Trophoblast cell (in vitro differentiated cells and primary cell): ENCODE data around the gene RTN4RL1.
"Not testable (repeated sequence)": the region's sequence is repeated elsewhere in the genome, so short reads cannot be mapped to it uniquely, and the experiment has no call there.

Experiments used
- DNase-seq, 2 donors: peaks; one replicate each; pipeline ENCODE4 v3.0.0-alpha.2; 2016
- H2AFZ ChIP-seq: 2 replicates; pipeline ENCODE4 v1.6.1; 2013; ENCODE audit warnings: low read length, moderate library complexity, mild to moderate bottlenecking; ENCODE audit not compliant: insufficient read depth, poor library complexity
- H2AK5ac ChIP-seq: 2 replicates; pipeline ENCODE4 v1.6.1; 2013; ENCODE audit warnings: mild to moderate bottlenecking, low read length
- H2BK120ac ChIP-seq: 2 replicates; pipeline ENCODE4 v1.6.1; 2013; ENCODE audit warnings: low read length, mild to moderate bottlenecking, moderate library complexity; ENCODE audit not compliant: insufficient read depth, poor library complexity
- H2BK12ac ChIP-seq: 2 replicates; pipeline ENCODE4 v1.6.1; 2013; ENCODE audit warnings: mild to moderate bottlenecking, low read length, moderate library complexity
- H2BK5ac ChIP-seq: 2 replicates; pipeline ENCODE4 v1.6.1; 2013; ENCODE audit warnings: low read length, low read depth, moderate library complexity, mild to moderate bottlenecking; ENCODE audit not compliant: poor library complexity
- H3K14ac ChIP-seq: 2 replicates; pipeline ENCODE4 v1.6.1; 2013; ENCODE audit warnings: mild to moderate bottlenecking, low read length
- H3K18ac ChIP-seq: 2 replicates; pipeline ENCODE4 v1.6.1; 2013; ENCODE audit warnings: mild to moderate bottlenecking, low read length
- H3K23ac ChIP-seq: 2 replicates; pipeline ENCODE4 v1.6.1; 2013; ENCODE audit warnings: low read length
- H3K27ac ChIP-seq: 2 replicates; pipeline ENCODE4 v1.5.1; 2013; ENCODE audit warnings: low read depth, mild to moderate bottlenecking, inconsistent platforms, low read length, moderate library complexity
- H3K27me3 ChIP-seq: 2 replicates; pipeline ENCODE4 v1.6.1; 2013; ENCODE audit warnings: inconsistent platforms, mild to moderate bottlenecking, low read length, moderate library complexity; ENCODE audit not compliant: insufficient read depth
- H3K36me3 ChIP-seq, 2 experiments: 1 replicate in 1 of 2; 2 replicates in 1 of 2; pipeline ENCODE4 v1.6.1; 2013; ENCODE audit warnings: low read length in 2 of 2, mild to moderate bottlenecking in 2 of 2, moderate library complexity in 1 of 2; ENCODE audit not compliant: insufficient read depth in 2 of 2, control insufficient read depth in 1 of 2
- H3K4ac ChIP-seq: 2 replicates; pipeline ENCODE4 v1.6.1; 2013; ENCODE audit warnings: low read depth, mild to moderate bottlenecking, low read length, moderate library complexity
- H3K4me1 ChIP-seq, 2 experiments: 1 replicate in 1 of 2; 2 replicates in 1 of 2; pipeline ENCODE4 v1.6.1; 2013; ENCODE audit warnings: low read length in 2 of 2, mild to moderate bottlenecking in 2 of 2, moderate library complexity in 1 of 2; ENCODE audit not compliant: insufficient read depth in 2 of 2, control insufficient read depth in 1 of 2
- H3K4me2 ChIP-seq: 2 replicates; pipeline ENCODE4 v1.6.1; 2013; ENCODE audit warnings: inconsistent platforms, mild to moderate bottlenecking, low read length, moderate library complexity
- H3K4me3 ChIP-seq: 2 replicates; pipeline ENCODE4 v1.5.1; 2013; ENCODE audit warnings: mild to moderate bottlenecking, low read depth, low read length, inconsistent platforms
- H3K79me1 ChIP-seq: one replicate; pipeline ENCODE4 v1.6.1; 2013; ENCODE audit warnings: low read length
- H3K79me2 ChIP-seq: 2 replicates; pipeline ENCODE4 v1.6.1; 2013; ENCODE audit warnings: low read length, mild to moderate bottlenecking; ENCODE audit not compliant: control insufficient read depth, insufficient read depth, poor library complexity
- H3K9ac ChIP-seq: 2 replicates; pipeline ENCODE4 v1.6.1; 2013; ENCODE audit warnings: mild to moderate bottlenecking, low read length
- H3K9me3 ChIP-seq: 2 replicates; pipeline ENCODE4 v1.6.1; 2013; ENCODE audit warnings: low read depth, mild to moderate bottlenecking, control low read depth, inconsistent platforms, low read length; ENCODE audit not compliant: insufficient read depth
- H4K12ac ChIP-seq: 2 replicates; pipeline ENCODE4 v1.6.1; 2013; ENCODE audit warnings: low read depth, mild to moderate bottlenecking, low read length, moderate library complexity
- H4K8ac ChIP-seq: 2 replicates; pipeline ENCODE4 v1.6.1; 2013; ENCODE audit warnings: low read depth, mild to moderate bottlenecking, low read length, moderate library complexity
- H4K91ac ChIP-seq: one replicate; pipeline ENCODE4 v1.6.1; 2013; ENCODE audit warnings: low read depth, mild to moderate bottlenecking, low read length, moderate library complexity
- WGBS: extraction: QIAGEN DNeasy Blood & Tissue Kit; methylation state at CpG from one replicate; pipeline ENCODE4 v1.1.7; 2013; ENCODE audit warnings: missing lambda C conversion rate; ENCODE audit not compliant: insufficient read length, insufficient coverage; ENCODE audit errors: extremely low coverage; 5-methylcytosine and 5-hydroxymethylcytosine counted together

Gene RTN4RL1

GRCh38 chr17:1898332-1898731 lies 126.8 kb downstream of the RTN4RL1 start:
- no peaks in the 10 kb centered on the region for H3K9me3 ChIP-seq
- no peak for DNase-seq
- H4K12ac ChIP-seq: no peak overlapping the region
- H2BK12ac ChIP-seq: no peak overlapping the region
- H3K18ac ChIP-seq: no peak overlapping the region
- H3K4me2 ChIP-seq: no peak overlapping the region
- H3K14ac ChIP-seq: no peak overlapping the region
- no peak overlapping the region for H3K4ac ChIP-seq
- H3K9ac ChIP-seq: no peak overlapping the region
- no peak overlapping the region for H4K8ac ChIP-seq
- H2BK120ac ChIP-seq: no peak overlapping the region
- no peak overlapping the region for H2BK5ac ChIP-seq
- H3K4me3 ChIP-seq: no peak overlapping the region
- H3K27ac ChIP-seq: no peak overlapping the region
- no peaks in the 10 kb centered on the region for H3K79me1 ChIP-seq
- H3K23ac ChIP-seq: no peak overlapping the region
- H2AFZ ChIP-seq: no peak overlapping the region
- peaks cover 26 to 34% of the 10 kb centered on the region in 2 experiments for H3K36me3 ChIP-seq
- no CpG with 5 or more reads among the region's 17 CpGs for WGBS
- H3K79me2 ChIP-seq: no peaks in the 10 kb centered on the region
- H3K27me3 ChIP-seq: no peaks in the 10 kb centered on the region
- no peaks in the 10 kb centered on the region for H3K4me1 ChIP-seq
- no peak overlapping the region for H4K91ac ChIP-seq
- H2AK5ac ChIP-seq: no peak overlapping the region

GRCh38 chr17:1897105-1897656 lies 128.0 kb downstream of the RTN4RL1 start:
- H3K4me3 ChIP-seq: no peak overlapping the region
- H3K27ac ChIP-seq: no peak overlapping the region
- H3K27me3 ChIP-seq: no peaks in the 10 kb centered on the region
- no peak overlapping the region for H2BK5ac ChIP-seq
- no peaks in the 10 kb centered on the region for H3K79me2 ChIP-seq
- no peaks in the 10 kb centered on the region for H3K4me1 ChIP-seq
- H3K4me2 ChIP-seq: no peak overlapping the region
- no peak overlapping the region for H2AFZ ChIP-seq
- no peak overlapping the region for H3K4ac ChIP-seq
- no peak overlapping the region for H2BK120ac ChIP-seq
- H2AK5ac ChIP-seq: no peak overlapping the region
- H3K9ac ChIP-seq: no peak overlapping the region
- H3K79me1 ChIP-seq: no peaks in the 10 kb centered on the region
- no peaks in the 10 kb centered on the region for H3K9me3 ChIP-seq
- H4K91ac ChIP-seq: no peak overlapping the region
- H2BK12ac ChIP-seq: no peak overlapping the region
- H3K18ac ChIP-seq: no peak overlapping the region
- WGBS: no CpG with 5 or more reads among the region's 18 CpGs
- no peak overlapping the region for H4K12ac ChIP-seq
- no peak overlapping the region for H4K8ac ChIP-seq
- H3K36me3 ChIP-seq: peaks cover 27 to 34% of the 10 kb centered on the region in 2 experiments
- no peak for DNase-seq
- H3K23ac ChIP-seq: no peak overlapping the region
- no peak overlapping the region for H3K14ac ChIP-seq

- Histone ChIP-seq H4K91ac (no peak overlapping the region), H3K27me3 (no peaks in the 10 kb centered on the region), H2AK5ac (no peak overlapping the region), H3K18ac (no peak overlapping the region), H2BK12ac (no peak overlapping the region), H3K4me3 (no peak overlapping the region), H3K4me1 (no peaks in the 10 kb centered on the region), H4K8ac (no peak overlapping the region), H3K9me3 (no peaks in the 10 kb centered on the region), H2BK5ac (no peak overlapping the region), H3K23ac (no peak overlapping the region), H4K12ac (no peak overlapping the region), H3K4me2 (no peak overlapping the region), H3K79me2 (no peaks in the 10 kb centered on the region), H2AFZ (no peak overlapping the region), H3K4ac (no peak overlapping the region), H2BK120ac (no peak overlapping the region), H3K14ac (no peak overlapping the region), H3K36me3 (peaks cover 29 to 34% of the 10 kb centered on the region in 2 experiments), H3K9ac (no peak overlapping the region), H3K27ac (no peak overlapping the region), H3K79me1 (no peaks in the 10 kb centered on the region)
- DNase-seq: no peak
- WGBS: no CpG with 5 or more reads among the region's 25 CpGs
Measured at GRCh38 chr17:1896243-1897104, 128.7 kb downstream of the RTN4RL1 start.

- not testable (repeated sequence) for H3K23ac ChIP-seq, H4K91ac ChIP-seq, H3K79me2 ChIP-seq, H3K4me2 ChIP-seq, H3K18ac ChIP-seq, H3K27me3 ChIP-seq, H4K8ac ChIP-seq, H4K12ac ChIP-seq, DNase-seq, H3K4ac ChIP-seq, H3K9me3 ChIP-seq, H2BK12ac ChIP-seq, H3K14ac ChIP-seq, H2AK5ac ChIP-seq, H3K4me1 ChIP-seq, H3K9ac ChIP-seq, H2BK5ac ChIP-seq, H2AFZ ChIP-seq, H3K79me1 ChIP-seq, H3K27ac ChIP-seq, H2BK120ac ChIP-seq, H3K4me3 ChIP-seq
- H3K36me3 ChIP-seq: peaks cover 32 to 41% of the 10 kb centered on the region in 2 experiments
- no CpG with 5 or more reads among the region's 11 CpGs for WGBS
Measured at GRCh38 chr17:1895479-1895878, 129.7 kb downstream of the RTN4RL1 start.
